Omental fat pad (tissue), 4 donors: ENCODE data around the gene ZCCHC8. TPM values are rescaled to one million over a fixed set of nuclear protein-coding genes. Genes with fewer than 3 reads are reported as not detected.

Source experiments
- ATAC-seq: fragments of 150-250 bp; one replicate; pipeline ENCODE4 v1.9.1; 2016; ENCODE audit warnings: mild to moderate bottlenecking, moderate library complexity; ENCODE audit not compliant: low FRiP score
- DNase-seq: peaks from one replicate; pipeline ENCODE4 v3.0.0-alpha.2; 2019; ENCODE audit warnings: low spot score
- total RNA-seq, 4 donors: library from RNA; depleted of rRNA; stranded (reverse); fragments of >200 nt; gene quantifications; one replicate each; pipeline ENCODE4 v1.1.0, GENCODE V29; 2016
- TF ChIP-seq, protein P1 (sequence below), 3 donors: fragments of 450-650 bp; IDR thresholded peaks; one replicate each; pipeline ENCODE4 v1.5.1; 2016 to 2017; ENCODE audit warnings: antibody characterized with exemption in 3 of 3, mild to moderate bottlenecking in 3 of 3, moderate library complexity in 2 of 3

Gene ZCCHC8
- total RNA-seq, result 10 to 100 TPM; 15.4 to 38.5 (median 22.9) TPM

DNA sequence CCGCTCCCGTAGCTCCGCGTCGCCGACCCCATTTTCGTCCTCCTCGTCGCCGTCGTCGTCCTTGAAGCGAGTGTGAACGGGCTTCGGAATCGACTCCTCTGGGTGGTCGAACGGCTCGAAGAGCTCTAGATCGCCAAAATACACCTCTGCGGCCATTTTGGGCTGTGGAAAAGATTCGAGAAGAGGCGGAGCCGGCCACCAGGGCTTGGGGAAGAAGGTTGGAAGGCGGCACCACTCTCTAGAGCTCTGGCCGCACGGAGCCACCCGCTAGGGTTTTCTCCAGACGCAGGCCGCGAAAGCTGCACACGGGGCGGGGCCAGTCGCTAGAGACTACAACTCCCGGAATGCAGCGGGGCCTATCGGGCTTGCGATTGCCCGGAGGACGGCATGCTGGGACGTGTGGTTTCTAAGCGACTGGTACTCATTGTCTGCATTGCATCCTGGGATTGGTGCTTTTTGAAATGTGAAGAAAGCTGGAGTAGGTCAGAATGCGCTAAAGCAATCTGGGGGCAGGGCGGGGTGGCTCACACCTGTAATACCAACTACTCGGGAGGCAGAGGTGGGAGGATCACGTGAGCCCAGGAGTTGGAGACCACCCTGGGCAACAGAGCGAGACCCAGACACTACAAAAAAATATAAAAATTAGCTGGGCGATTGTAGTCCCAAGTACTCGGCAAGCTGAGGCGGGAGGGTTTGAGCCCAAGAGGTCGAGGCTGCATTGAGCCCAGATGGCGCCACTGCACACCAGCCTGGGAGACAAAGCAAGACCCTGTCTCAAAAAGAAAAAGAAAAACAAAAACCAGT is at the start of gene ZCCHC8:
Gene ZCCHC8, minus strand, starts transcription at position 248 of the 804 bp plus-strand sequence. Its CDS starts 92 bp downstream, at position 156.
- DNase-seq, result peak; percentile 91
- TF ChIP-seq, protein P1, sequence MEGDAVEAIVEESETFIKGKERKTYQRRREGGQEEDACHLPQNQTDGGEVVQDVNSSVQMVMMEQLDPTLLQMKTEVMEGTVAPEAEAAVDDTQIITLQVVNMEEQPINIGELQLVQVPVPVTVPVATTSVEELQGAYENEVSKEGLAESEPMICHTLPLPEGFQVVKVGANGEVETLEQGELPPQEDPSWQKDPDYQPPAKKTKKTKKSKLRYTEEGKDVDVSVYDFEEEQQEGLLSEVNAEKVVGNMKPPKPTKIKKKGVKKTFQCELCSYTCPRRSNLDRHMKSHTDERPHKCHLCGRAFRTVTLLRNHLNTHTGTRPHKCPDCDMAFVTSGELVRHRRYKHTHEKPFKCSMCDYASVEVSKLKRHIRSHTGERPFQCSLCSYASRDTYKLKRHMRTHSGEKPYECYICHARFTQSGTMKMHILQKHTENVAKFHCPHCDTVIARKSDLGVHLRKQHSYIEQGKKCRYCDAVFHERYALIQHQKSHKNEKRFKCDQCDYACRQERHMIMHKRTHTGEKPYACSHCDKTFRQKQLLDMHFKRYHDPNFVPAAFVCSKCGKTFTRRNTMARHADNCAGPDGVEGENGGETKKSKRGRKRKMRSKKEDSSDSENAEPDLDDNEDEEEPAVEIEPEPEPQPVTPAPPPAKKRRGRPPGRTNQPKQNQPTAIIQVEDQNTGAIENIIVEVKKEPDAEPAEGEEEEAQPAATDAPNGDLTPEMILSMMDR (IDR thresholded peaks at IDR 0.05), result no peak
- ATAC-seq, result peak; percentile 99

DNA sequence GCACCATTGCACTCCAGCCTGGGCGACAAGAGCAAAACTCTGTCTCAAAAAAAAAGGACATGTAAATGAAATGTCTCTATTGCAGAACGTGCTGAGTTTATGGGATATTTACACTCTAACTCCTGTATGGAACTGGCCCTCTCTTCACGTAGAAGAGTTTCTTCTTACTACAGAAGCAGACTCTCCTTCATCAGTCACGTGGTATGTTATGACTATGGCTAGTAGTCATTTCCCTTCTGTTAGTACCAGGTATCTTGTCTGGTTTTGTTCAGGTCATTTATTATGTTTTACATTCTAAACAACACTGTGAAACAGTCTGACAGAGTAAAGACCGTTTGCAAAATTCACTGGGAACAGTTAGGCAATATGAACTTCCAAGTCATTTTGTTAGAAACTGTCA is 46.6 kb upstream of the ZCCHC8 start:
- DNase-seq (no peak), ATAC-seq (no peak)
- TF ChIP-seq, protein P1 (IDR thresholded peaks at IDR 0.05), result no peak

DNA sequence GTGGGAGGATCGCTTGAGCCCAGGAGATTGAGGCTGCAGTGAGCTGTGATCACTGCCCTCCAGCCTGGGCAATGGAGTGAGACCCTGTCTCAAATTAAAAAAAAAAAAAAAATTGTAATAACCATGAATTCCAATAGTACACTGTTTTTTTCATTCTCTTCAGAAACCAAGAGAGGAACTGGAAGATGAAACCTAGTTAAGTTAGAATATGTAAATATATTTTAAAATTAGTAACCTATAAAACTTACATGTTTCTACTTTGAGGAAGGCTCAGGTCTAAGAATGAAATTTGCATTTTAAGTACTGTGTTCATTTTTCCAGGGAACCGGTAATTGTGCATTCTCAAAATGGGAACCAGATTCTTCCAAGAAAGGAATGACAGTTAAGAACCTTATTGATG is 45.1 kb upstream of the ZCCHC8 start:
- ATAC-seq (no peak), DNase-seq (no peak)
- TF ChIP-seq, protein P1 (IDR thresholded peaks at IDR 0.05), result no peak

DNA sequence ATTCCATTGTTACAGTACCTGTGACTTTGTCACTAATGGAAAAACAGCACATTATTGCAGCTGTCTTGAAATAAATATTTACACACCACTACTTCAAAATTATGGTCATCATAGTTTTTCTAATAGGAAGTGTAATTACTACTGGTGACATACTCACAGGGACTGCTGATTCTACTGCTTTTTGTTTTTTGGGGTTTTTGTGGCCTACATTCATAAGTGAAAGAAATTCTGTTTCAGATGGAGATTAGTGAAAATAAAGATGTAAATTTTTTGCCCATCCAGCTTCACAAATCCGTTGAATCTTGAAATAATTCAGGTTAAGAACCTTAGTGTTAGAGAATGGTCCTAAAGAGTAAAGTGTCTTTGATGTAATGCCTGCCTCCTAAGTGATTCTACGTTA is 43.8 kb upstream of the ZCCHC8 start:
- DNase-seq, result no peak
- ATAC-seq, result no peak
- TF ChIP-seq, protein P1 (IDR thresholded peaks at IDR 0.05), result no peak

DNA sequence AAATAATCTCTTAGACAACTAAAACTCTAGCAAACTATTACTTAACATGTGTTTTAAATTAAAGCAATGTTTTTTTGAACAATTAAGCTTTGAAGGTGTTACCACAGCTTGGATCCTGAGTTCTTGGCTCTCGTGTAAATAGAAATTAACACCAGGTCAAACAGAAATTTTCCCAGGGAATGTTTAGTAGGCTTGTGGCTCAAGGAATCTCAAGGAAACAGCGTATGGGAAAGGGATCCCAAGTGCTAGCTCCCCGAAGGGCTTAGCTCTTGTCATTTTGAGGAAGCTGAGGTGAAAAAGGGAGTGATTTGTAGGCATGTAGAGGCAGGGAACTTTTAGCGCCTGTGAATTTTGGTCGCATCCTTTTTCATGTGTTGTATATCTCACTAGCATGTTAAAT is 37.8 kb upstream of the ZCCHC8 start:
- DNase-seq, result no peak
- TF ChIP-seq, protein P1 (IDR thresholded peaks at IDR 0.05), result no peak

DNA sequence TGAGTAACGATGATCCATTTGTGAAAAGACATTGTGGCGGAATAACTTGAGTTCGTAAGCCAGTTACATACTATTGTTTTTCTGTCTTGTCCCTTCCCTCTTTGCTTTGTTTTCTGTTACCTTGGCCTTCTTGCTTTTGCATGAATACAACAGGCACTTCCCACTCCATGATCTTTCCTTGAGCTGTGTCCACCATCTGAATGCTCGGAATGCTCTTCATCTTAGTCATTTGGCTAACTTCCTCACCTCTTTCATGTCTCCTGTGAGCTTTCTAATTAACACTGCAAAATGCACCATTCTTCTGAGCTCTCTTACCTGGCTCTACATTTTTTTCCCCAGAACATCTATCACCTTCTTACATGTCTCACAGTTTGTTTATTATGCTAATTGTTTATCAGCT is 36.3 kb upstream of the ZCCHC8 start:
- no peak for ATAC-seq
- TF ChIP-seq, protein P1 (IDR thresholded peaks at IDR 0.05), result no peak
- DNase-seq, result no peak

More for the DNA sequence above, 37.8 kb upstream of the ZCCHC8 start:
- ATAC-seq, result no peak

DNA sequence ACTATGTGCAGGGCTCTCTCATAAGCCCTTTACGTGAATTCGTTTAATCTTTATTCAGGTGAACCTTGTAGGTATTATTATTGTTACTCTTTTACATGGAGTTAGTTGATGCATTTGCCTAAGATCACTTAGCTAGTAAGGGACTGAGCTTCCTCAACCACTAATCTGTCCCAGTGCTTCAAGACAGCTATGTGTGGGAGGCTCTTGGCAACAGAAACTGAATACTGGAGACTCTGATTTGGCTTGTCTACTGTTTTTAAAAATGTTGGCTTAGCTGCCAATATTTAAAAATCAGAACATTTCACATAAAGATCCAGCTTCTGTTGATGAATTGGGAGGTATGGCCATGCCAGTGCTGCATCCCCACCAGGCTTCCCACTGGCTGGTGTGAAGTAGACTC is 33.1 kb upstream of the ZCCHC8 start:
- TF ChIP-seq, protein P1 (IDR thresholded peaks at IDR 0.05), result no peak
- DNase-seq (no peak), ATAC-seq (no peak)
